Spinal cord (tissue), 10 donors: ENCODE results near the gene ACTN1. TPM values are rescaled to one million over a fixed set of nuclear protein-coding genes. Genes with fewer than 3 reads are reported as not detected.

Experiments used
- DNase-seq, 6 donors: peaks; one replicate each; pipeline versions ENCODE4 v3.0.0 to v3.0.0-alpha.2; 2013 to 2015; ENCODE audit warnings: low spot score in 6 of 6, low read depth in 4 of 6
- H3K27ac ChIP-seq: one replicate; pipeline ENCODE4 v1.5.1; 2013; ENCODE audit warnings: low read depth, low read length, control low read depth
- H3K27me3 ChIP-seq: one replicate; pipeline ENCODE4 v1.6.1; 2013; ENCODE audit warnings: low read length; ENCODE audit not compliant: control insufficient read depth, insufficient read depth
- H3K36me3 ChIP-seq: one replicate; pipeline ENCODE4 v1.6.1; 2013; ENCODE audit warnings: low read length; ENCODE audit not compliant: control insufficient read depth, insufficient read depth
- H3K4me1 ChIP-seq: one replicate; pipeline ENCODE4 v1.6.1; 2013; ENCODE audit warnings: low read length; ENCODE audit not compliant: control insufficient read depth, insufficient read depth
- H3K4me3 ChIP-seq: one replicate; pipeline ENCODE4 v1.5.1; 2013; ENCODE audit warnings: low read depth, low read length, control low read depth
- H3K9me3 ChIP-seq: one replicate; pipeline ENCODE4 v1.6.1; 2013; ENCODE audit warnings: low read length; ENCODE audit not compliant: control insufficient read depth, insufficient read depth
- WGBS: methylation state at CpG from one replicate; pipeline ENCODE4 v1.1.5; 2013; ENCODE audit warnings: missing lambda C conversion rate; ENCODE audit not compliant: insufficient coverage; 5-methylcytosine and 5-hydroxymethylcytosine counted together
- polyA plus RNA-seq, 2 donors: library from polyadenylated mRNA; unstranded; fragments of 120-200 nt; gene quantifications; one replicate each; pipeline ENCODE4 v1.2.1, GENCODE V29; 2013; ENCODE audit not compliant: insufficient read length in 2 of 2
- total RNA-seq, 2 donors: library from RNA; depleted of rRNA in 1 of 2; stranded (reverse); fragments of 120-200 nt in 1 of 2; fragments of >200 nt in 1 of 2; gene quantifications; one replicate each; pipeline versions ENCODE4 v1.2.3 to v1.2.4, GENCODE V29; 2013 to 2014
- donor health status: healthy.

Gene ACTN1
- total and polyA plus RNA-seq, 4 donors, result 41.6 to 49.4 (median 46.2) TPM

- no CpG with 5 or more reads among the region's 5 CpGs for WGBS
- no peak for DNase-seq
- Histone ChIP-seq H3K4me3 (no peak overlapping the region), H3K4me1 (peaks cover 6% of the 10 kb centered on the region), H3K27ac (no peak overlapping the region), H3K36me3 (no peaks in the 10 kb centered on the region), H3K27me3 (no peaks in the 10 kb centered on the region), H3K9me3 (no peaks in the 10 kb centered on the region)
Measured at GRCh38 chr14:68931474-68932051, 47.5 kb downstream of the ACTN1 start.

- Histone ChIP-seq H3K4me3 (no peak overlapping the region), H3K9me3 (no peaks in the 10 kb centered on the region), H3K36me3 (no peaks in the 10 kb centered on the region), H3K27ac (no peak overlapping the region), H3K27me3 (no peaks in the 10 kb centered on the region), H3K4me1 (peaks cover 3% of the 10 kb centered on the region)
- no peak for DNase-seq
- WGBS, result 82% methylated on average over 3 of the region's 3 CpGs
Measured at GRCh38 chr14:68931063-68931462, 48.0 kb downstream of the ACTN1 start.

DNA sequence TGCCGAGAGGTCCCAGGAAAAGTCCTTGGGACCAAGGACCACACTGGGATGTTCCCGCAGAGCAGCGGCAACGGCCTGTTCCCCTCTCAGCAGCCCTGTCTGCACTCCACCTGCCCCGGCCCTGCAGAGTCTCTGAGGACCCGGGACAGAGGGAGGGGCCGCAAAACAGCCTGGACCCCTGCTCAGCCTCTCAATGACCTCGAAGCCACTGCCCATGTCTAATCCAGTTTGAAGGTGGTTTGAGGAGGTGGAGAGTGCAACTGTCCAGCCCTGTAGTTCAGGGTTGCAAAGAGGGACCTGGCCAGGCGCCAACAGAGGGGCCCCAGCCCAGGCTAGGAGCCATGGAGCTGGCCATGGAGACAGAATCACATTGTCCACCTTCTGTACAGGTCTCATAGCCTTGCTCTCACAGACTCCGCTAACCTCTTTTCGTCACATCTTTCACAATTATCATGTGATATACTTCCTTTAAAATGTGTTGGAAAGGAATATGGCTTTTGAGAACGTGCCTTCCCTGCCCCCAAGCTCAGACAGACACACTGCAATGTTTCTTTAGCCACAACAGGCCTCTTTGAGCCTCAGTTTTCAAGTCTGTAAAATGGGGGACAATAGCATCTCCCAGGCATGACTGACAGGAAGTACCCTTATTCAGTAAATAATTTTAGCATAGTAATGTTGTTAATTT is 49.3 kb downstream of the ACTN1 start:
- 82% methylated on average over 8 of the region's 12 CpGs for WGBS
- Histone ChIP-seq H3K4me3 (no peak overlapping the region), H3K27me3 (no peaks in the 10 kb centered on the region), H3K27ac (no peak overlapping the region), H3K4me1 (no peaks in the 10 kb centered on the region), H3K9me3 (no peaks in the 10 kb centered on the region), H3K36me3 (no peaks in the 10 kb centered on the region)
- no peak for DNase-seq

DNA sequence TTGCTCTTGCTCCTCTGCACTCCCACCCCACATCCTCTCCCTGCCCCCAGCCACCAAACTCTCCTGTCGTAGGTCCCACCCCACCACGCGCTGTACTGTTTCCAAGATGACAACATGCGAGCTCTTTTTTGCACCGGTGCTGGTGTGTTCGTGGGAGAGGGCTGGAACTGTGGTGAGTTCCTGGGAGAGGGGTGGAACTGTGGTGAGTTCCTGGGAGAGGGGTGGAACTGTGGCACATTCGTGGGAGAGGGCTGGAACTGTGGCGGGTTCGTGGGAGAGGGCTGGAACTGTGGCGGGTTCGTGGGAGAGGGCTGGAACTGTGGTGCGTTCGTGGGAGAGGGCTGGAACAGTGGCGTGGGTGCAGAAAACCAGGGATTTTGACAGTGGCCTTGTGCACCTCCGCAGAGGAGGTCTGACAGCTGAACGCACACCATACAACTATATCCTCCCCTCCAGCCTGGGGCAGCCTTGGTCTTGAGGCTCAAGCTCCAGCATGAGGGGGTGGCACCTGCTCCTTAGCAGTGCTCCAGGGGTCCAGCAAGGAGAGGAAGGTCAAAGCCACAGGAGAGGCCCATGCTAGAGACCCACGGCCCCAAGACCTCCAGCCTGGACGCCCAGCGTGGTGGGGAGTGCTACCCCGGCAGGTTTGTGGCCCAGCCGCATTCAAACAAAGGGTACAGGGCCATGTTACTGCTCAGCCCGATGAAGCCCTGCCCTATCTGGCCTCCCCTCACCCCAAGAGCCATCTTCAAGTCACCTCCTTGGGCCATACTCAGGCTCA is 50.1 kb downstream of the ACTN1 start:
- DNase-seq, result no peak
- no peaks in the 10 kb centered on the region for H3K36me3 ChIP-seq
- no peak overlapping the region for H3K27ac ChIP-seq
- H3K27me3 ChIP-seq, result no peaks in the 10 kb centered on the region
- WGBS, result 79% methylated on average over 17 of the region's 22 CpGs
- no peaks in the 10 kb centered on the region for H3K9me3 ChIP-seq
- H3K4me1 ChIP-seq, result no peaks in the 10 kb centered on the region
- H3K4me3 ChIP-seq, result no peak overlapping the region

DNA sequence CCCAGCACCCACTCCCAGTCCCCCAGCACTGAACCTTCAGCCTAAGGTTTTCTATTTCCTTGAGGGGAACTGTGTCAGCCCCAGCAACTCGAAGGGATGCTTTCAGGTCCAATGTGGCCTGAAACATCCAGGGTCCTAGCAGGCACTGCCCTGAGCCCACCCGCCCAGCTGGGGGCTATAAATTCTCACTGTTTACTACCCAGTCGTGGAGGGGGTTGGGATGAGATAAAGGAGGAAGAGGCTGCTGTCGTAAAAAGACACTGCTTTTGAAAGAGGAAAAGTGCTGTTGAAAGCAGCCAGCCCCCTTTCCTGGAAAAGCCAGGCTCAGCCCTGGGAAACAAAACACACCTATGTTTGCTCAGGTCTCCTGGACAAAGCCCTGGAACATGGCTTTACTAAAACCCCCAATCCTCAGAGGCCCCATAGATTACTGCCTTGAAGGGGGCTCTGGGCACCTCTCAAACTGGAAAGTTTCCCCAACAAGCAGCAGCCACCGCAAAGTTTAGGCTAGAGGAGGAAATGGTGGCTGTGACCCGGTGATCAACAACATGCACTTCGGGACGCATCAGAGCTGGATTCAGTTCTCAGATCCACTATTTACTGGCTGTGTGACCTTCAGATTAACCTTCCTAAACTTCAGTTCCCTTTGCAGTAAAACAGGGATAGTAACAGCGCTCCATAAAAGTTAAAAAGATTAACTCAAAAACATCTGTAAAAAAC is 51.0 kb downstream of the ACTN1 start:
- Histone ChIP-seq H3K27me3 (no peaks in the 10 kb centered on the region), H3K36me3 (no peaks in the 10 kb centered on the region), H3K27ac (no peak overlapping the region), H3K9me3 (no peaks in the 10 kb centered on the region), H3K4me3 (no peak overlapping the region), H3K4me1 (no peaks in the 10 kb centered on the region)
- DNase-seq, result no peak
- WGBS, result 29% methylated on average over 4 of the region's 9 CpGs

DNA sequence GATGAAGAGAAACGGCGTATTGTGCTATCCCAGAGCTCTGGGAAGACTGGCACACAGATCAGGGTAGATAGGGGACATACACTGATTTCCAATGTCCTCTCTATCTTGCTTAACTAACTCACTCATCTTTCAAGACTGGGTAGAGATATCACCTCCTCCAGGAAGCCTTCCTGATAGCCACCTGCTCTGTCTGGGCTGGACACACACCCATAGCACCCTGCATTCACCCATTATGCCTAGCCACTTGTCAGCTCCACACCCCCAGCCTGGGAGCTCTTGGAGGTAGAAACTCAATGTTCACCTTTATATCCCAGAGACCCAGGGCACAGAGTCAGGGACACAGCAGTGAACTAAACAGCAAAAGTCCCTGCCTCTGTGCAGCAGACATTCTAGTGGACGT is 52.0 kb downstream of the ACTN1 start:
- Histone ChIP-seq H3K36me3 (peaks cover 3% of the 10 kb centered on the region), H3K4me3 (no peak overlapping the region), H3K27ac (no peak overlapping the region), H3K4me1 (peaks cover 6% of the 10 kb centered on the region), H3K9me3 (no peaks in the 10 kb centered on the region), H3K27me3 (no peaks in the 10 kb centered on the region)
- no peak for DNase-seq
- WGBS, result 100% methylated on average over 3 of the region's 3 CpGs

DNA sequence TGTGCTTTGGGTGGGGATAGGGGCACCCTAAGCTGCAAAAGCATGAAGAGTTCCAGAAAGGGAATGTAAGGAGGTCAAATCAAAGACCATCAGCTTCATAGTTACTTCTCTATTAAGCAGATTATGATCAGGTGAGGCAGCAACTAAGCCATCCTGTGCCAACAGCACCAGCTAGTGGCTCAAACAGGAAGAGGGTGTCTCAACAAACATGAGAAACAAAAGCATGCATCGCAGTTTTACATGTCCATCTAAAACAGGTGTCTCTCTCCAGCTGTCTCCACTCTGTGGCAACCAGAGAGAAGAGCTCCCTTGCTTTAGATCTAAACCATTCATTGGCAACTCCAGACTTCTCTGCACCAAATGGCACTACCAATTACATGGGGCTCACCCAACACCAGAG is 52.9 kb downstream of the ACTN1 start:
- H3K27ac ChIP-seq, result no peak overlapping the region
- H3K4me3 ChIP-seq, result no peak overlapping the region
- 100% methylated on average over 1 of the region's 1 CpG for WGBS
- H3K9me3 ChIP-seq, result no peaks in the 10 kb centered on the region
- no peaks in the 10 kb centered on the region for H3K27me3 ChIP-seq
- peaks cover 8% of the 10 kb centered on the region for H3K4me1 ChIP-seq
- DNase-seq, result no peak
- H3K36me3 ChIP-seq, result peaks cover 3% of the 10 kb centered on the region

DNA sequence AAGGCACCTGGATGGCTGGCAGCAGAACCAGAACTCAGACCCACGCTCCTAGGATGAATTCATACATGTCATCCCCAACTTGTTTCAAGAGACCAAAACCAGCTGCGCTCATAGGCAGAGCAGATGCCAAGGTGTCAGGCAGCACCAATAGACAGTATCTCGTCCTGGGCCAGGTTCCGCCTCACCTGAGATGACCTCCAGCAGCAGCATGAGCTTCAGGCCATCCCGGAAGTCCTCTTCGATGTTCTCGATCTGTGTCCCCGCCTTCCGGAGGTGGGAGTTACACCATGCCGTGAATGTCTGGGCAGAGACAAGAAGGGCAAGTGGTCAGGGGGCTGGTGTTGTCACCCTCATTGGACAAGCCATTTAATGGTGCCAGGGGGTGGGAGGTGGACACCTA is 53.7 kb downstream of the ACTN1 start:
- DNase-seq, result no peak
- H3K9me3 ChIP-seq, result no peaks in the 10 kb centered on the region
- WGBS, result 95% methylated on average over 4 of the region's 10 CpGs
- H3K4me3 ChIP-seq, result no peak overlapping the region
- H3K27ac ChIP-seq, result no peak overlapping the region
- H3K36me3 ChIP-seq, result peaks cover 12% of the 10 kb centered on the region
- H3K27me3 ChIP-seq, result no peaks in the 10 kb centered on the region
- peaks cover 12% of the 10 kb centered on the region for H3K4me1 ChIP-seq

GRCh38 chr14:68924186-68925158 is 54.6 kb downstream of the ACTN1 start:
- Histone ChIP-seq H3K27me3 (no peaks in the 10 kb centered on the region), H3K4me3 (no peak overlapping the region), H3K4me1 (peaks cover 12% of the 10 kb centered on the region), H3K9me3 (no peaks in the 10 kb centered on the region), H3K27ac (no peak overlapping the region), H3K36me3 (peaks cover 12% of the 10 kb centered on the region)
- no peak for DNase-seq
- 92% methylated on average over 6 of the region's 12 CpGs for WGBS
